ENCODE results near the gene TMEM236. TPM values are rescaled to one million over a fixed set of nuclear protein-coding genes. Genes with fewer than 3 reads are reported as not detected.
A peak's percentile ranks its signal among the peaks of the same experiment; 100 is the strongest.

TMEM236 gene
- polyA plus RNA-seq, 1 of the 3 experiments (the other 2 are of a cell fraction): 0.02 TPM

- 73% methylated on average over 7 of the region's 7 CpGs for WGBS (ENCODE audit: low lambda C conversion rate)
- Histone ChIP-seq H3K4me3 (ENCODE audit: low read depth in 2 of 2, low read length in 1 of 2) (no peak overlapping the region), H3K79me2 (ENCODE audit: insufficient read depth) (no peaks in the 10 kb centered on the region), H4K20me1 (ENCODE audit: insufficient read depth) (no peaks in the 10 kb centered on the region), H3K9me2 (no peaks in the 10 kb centered on the region), H3K9me3 (no peaks in the 10 kb centered on the region), H3F3A (replicated peaks; ENCODE audit: insufficient read depth) (no peaks in the 10 kb centered on the region), H3K9ac (no peak overlapping the region), H3K36me3 (replicated peaks in 1 of 2; ENCODE audit: control insufficient read depth in 1 of 2, insufficient read depth in 2 of 2, low read length in 1 of 2) (no peaks in the 10 kb centered on the region), H3K4me2 (no peak overlapping the region), H3K27me3 (ENCODE audit: insufficient read depth) (no peaks in the 10 kb centered on the region), H3K4me1 (ENCODE audit: control insufficient read depth in 1 of 2, insufficient read depth in 2 of 2, low read depth in 1 of 2, low read length in 1 of 2) (no peaks in the 10 kb centered on the region), H2AFZ (ENCODE audit: low read depth) (no peak overlapping the region), H3K27ac (ENCODE audit: low read depth in 2 of 2, low read length in 1 of 2) (no peak overlapping the region)
- no peak for DNase-seq
- ChIA-PET POLR2A (no interaction called here), CTCF (no interaction called here)
- TF ChIP-seq SIN3A (IDR thresholded peaks at IDR 0.05; ENCODE audit: borderline replicate concordance, low read depth, low read length) (no peak), CTCF (IDR thresholded peaks at IDR 0.05) (no peak), RFX5 (IDR thresholded peaks at IDR 0.05; ENCODE audit: low read length) (no peak), CHD2 (IDR thresholded peaks at IDR 0.05; ENCODE audit: low read length, partially characterized antibody) (no peak), USF1 (IDR thresholded peaks at IDR 0.05; ENCODE audit: borderline replicate concordance, low read depth) (no peak), IRF3 (IDR thresholded peaks at IDR 0.05; ENCODE audit: low read depth, low read length) (no peak), ZBTB33 (IDR thresholded peaks at IDR 0.05; ENCODE audit: borderline replicate concordance, low read depth) (no peak)
These were observed 4.7 kb downstream of the TMEM236 start for GRCh38 chr10:17756557-17757217.

- Histone ChIP-seq H3K27ac (ENCODE audit: low read depth in 2 of 2, low read length in 1 of 2) (no peak overlapping the region), H3K9me2 (no peaks in the 10 kb centered on the region), H3K4me3 (ENCODE audit: low read depth in 2 of 2, low read length in 1 of 2) (no peak overlapping the region), H2AFZ (ENCODE audit: low read depth) (no peak overlapping the region), H4K20me1 (ENCODE audit: insufficient read depth) (no peaks in the 10 kb centered on the region), H3K4me2 (no peak overlapping the region), H3K79me2 (ENCODE audit: insufficient read depth) (no peaks in the 10 kb centered on the region), H3K36me3 (replicated peaks in 1 of 2; ENCODE audit: control insufficient read depth in 1 of 2, insufficient read depth in 2 of 2, low read length in 1 of 2) (no peaks in the 10 kb centered on the region), H3K4me1 (ENCODE audit: control insufficient read depth in 1 of 2, insufficient read depth in 2 of 2, low read depth in 1 of 2, low read length in 1 of 2) (no peaks in the 10 kb centered on the region), H3F3A (replicated peaks; ENCODE audit: insufficient read depth) (no peaks in the 10 kb centered on the region), H3K27me3 (ENCODE audit: insufficient read depth) (no peaks in the 10 kb centered on the region), H3K9ac (no peak overlapping the region), H3K9me3 (no peaks in the 10 kb centered on the region)
- ChIA-PET POLR2A (no interaction called here), CTCF (interaction anchor here (1.1 kb wide), 1 partner anchor 12 kb away, joined by 3 read pairs; no protein-coding TSS in a partner anchor)
- TF ChIP-seq JUND (IDR thresholded peaks at IDR 0.05): peak; percentile 25; the same call in 1 of the 2 replicates
- TF ChIP-seq NFIC (IDR thresholded peaks at IDR 0.05; ENCODE audit: borderline replicate concordance): peak; percentile 28; the same call in 1 of the 2 replicates
- peak; percentile 40; the same call in 1 of the 2 replicates for TF ChIP-seq TCF12 (IDR thresholded peaks at IDR 0.05)
- TF ChIP-seq RCOR1 (IDR thresholded peaks at IDR 0.05; ENCODE audit: low read length): no peak
- no peak for DNase-seq
- 73% methylated on average over 2 of the region's 2 CpGs for WGBS (ENCODE audit: low lambda C conversion rate)
These were observed 6.2 kb downstream of the TMEM236 start for GRCh38 chr10:17758200-17758599.

All from SK-N-SH (cell line).